Esophagus (tissue), 2 donors: ENCODE results near the gene CLCNKA. TPM values are rescaled to one million over a fixed set of nuclear protein-coding genes. Genes with fewer than 3 reads are reported as not detected.
A peak's percentile ranks its signal among the peaks of the same experiment; 100 is the strongest.
"Not testable (repeated sequence)": the region's sequence is repeated elsewhere in the genome, so short reads cannot be mapped to it uniquely, and the experiment has no call there.

Experiments used
- H3K27ac ChIP-seq, 2 donors: one replicate each; pipeline ENCODE4 v1.5.1; 2013; ENCODE audit warnings: low read depth in 2 of 2, mild to moderate bottlenecking in 2 of 2, inconsistent platforms in 1 of 2, low read length in 1 of 2, moderate library complexity in 1 of 2
- H3K27me3 ChIP-seq, 2 donors: one replicate each; pipeline ENCODE4 v1.6.1; 2013; ENCODE audit warnings: low read length in 2 of 2, control low read depth in 1 of 2, mild to moderate bottlenecking in 1 of 2; ENCODE audit not compliant: insufficient read depth in 2 of 2, control insufficient read depth in 1 of 2
- H3K36me3 ChIP-seq, 2 donors: one replicate each; pipeline ENCODE4 v1.6.1; 2013; ENCODE audit warnings: low read length in 1 of 2; ENCODE audit not compliant: control insufficient read depth in 2 of 2, insufficient read depth in 2 of 2
- H3K4me1 ChIP-seq, 2 donors: one replicate each; pipeline ENCODE4 v1.6.1; 2013; ENCODE audit warnings: low read length in 1 of 2; ENCODE audit not compliant: control insufficient read depth in 2 of 2, insufficient read depth in 2 of 2
- H3K4me3 ChIP-seq, 2 donors: one replicate each; pipeline ENCODE4 v1.5.1; 2013; ENCODE audit warnings: low read length in 2 of 2, mild to moderate bottlenecking in 2 of 2, low read depth in 1 of 2, moderate library complexity in 1 of 2
- H3K9me3 ChIP-seq, 2 donors: one replicate each; pipeline ENCODE4 v1.6.1; 2013; ENCODE audit warnings: mild to moderate bottlenecking in 2 of 2, low read depth in 1 of 2, low read length in 1 of 2, moderate library complexity in 1 of 2; ENCODE audit not compliant: control insufficient read depth in 2 of 2, insufficient read depth in 1 of 2
- WGBS, 2 donors: extraction: QIAGEN DNeasy Blood & Tissue Kit; methylation state at CpG; one replicate each; pipeline ENCODE4 v1.1.7; 2013; 5-methylcytosine and 5-hydroxymethylcytosine counted together
- polyA plus RNA-seq, 2 donors: library from polyadenylated mRNA; stranded (reverse); fragments of 200-250 nt; gene quantifications; one replicate each; pipeline ENCODE4 v1.2.3, GENCODE V29; 2013
- donor health status: healthy with polysubstance abuse.
- donor health status: Bipolar disorder and iron deficiency.

Gene CLCNKA
- polyA plus RNA-seq, 2 donors: 0.04 to 0.06 TPM

DNA sequence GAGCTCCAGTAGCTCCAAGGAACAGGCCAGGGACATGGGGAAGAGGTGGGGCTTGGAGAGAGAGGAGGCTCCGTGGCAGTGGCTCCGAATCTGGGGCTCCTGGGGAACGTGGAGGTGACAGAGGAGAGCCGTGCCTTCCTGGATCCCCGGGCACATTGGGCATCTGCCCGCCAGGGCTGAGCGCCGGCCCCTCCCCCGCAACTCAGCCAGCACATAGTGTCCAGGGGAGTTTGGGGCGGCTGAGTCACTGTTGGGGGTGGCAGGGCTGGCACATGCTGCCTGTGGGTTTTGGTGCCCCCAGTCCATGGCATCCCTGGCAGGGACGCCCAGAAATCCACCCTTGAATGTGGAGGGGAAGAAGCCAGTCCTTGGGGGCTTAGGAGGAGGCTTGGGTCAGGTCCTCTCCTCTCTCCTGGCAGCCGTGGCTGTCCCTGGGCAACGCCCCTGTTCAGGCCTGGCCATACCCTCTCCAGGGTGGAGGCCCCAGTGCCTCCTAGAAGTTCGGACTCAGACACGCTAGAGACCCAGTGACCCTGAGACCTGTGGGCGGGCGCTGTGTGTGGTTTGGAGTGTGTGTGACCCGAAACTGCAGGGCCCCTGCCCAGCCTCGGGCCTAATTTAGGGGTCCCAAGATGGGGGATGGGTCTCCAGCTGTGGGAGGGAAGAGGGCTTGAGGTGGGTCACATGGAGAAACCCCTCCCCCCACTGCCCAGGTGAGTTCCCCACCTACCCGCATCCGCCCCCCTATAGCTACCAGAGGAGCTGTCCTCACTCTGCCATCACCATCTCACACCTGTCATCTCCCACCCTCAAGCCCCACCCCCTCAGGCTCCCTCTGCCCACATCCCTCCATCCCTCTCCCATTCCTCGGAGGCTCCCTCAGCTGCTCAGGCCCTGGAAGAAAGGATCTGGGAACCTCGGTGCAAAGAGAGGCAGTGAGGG is 5.6 kb upstream of the CLCNKA start:
- Histone ChIP-seq H3K27ac (peak overlapping the region; percentile 77 to 81), H3K36me3 (no peaks in the 10 kb centered on the region), H3K27me3 (no peaks in the 10 kb centered on the region), H3K4me1 (peaks cover 3 to 14% of the 10 kb centered on the region in 2 donors), H3K9me3 (no peaks in the 10 kb centered on the region), H3K4me3 (no peak overlapping the region)
- 69% methylated on average over 20 to 23 of the region's 23 CpGs for WGBS, 2 donors

GRCh38 chr1:16017076-16017460 is 4.8 kb upstream of the CLCNKA start:
- peak overlapping the region; percentile 77 to 81 for H3K27ac ChIP-seq
- 79 to 88% methylated on average over 10 of the region's 10 CpGs for WGBS, 2 donors
- no peak overlapping the region for H3K4me3 ChIP-seq
- no peaks in the 10 kb centered on the region for H3K36me3 ChIP-seq
- H3K9me3 ChIP-seq: no peaks in the 10 kb centered on the region
- H3K4me1 ChIP-seq: peaks cover 3 to 14% of the 10 kb centered on the region in 2 donors
- H3K27me3 ChIP-seq: no peaks in the 10 kb centered on the region

GRCh38 chr1:16017461-16018303 is 4.2 kb upstream of the CLCNKA start, which contains the start of gene HSPB7:
TSS of gene HSPB7 (minus strand) at chr1:16018043. CDS start at chr1:16017963, 80 bp downstream.
- Histone ChIP-seq H3K9me3 (no peaks in the 10 kb centered on the region), H3K4me1 (peaks cover 0 to 8% of the 10 kb centered on the region in 2 donors), H3K27me3 (no peaks in the 10 kb centered on the region), H3K27ac (peak within 1 kb of the TSS; percentile 77 to 81), H3K4me3 (peak within 1 kb of the TSS; percentile 9 to 26), H3K36me3 (no peaks in the 10 kb centered on the region)
- WGBS, 2 donors: 27 to 44% methylated on average over 35 to 37 of the region's 37 CpGs

- Histone ChIP-seq H3K27me3 (no peaks in the 10 kb centered on the region), H3K4me3 (no peak overlapping the region), H3K36me3 (no peaks in the 10 kb centered on the region), H3K27ac (peak overlapping the region; percentile 77 to 81), H3K9me3 (no peaks in the 10 kb centered on the region), H3K4me1 (peaks cover 0 to 8% of the 10 kb centered on the region in 2 donors)
- WGBS, 2 donors: 56 to 65% methylated on average over 4 of the region's 4 CpGs
Measured at GRCh38 chr1:16018308-16018707, 3.5 kb upstream of the CLCNKA start.

- Histone ChIP-seq H3K4me3 (no peak overlapping the region), H3K27me3 (no peaks in the 10 kb centered on the region), H3K36me3 (no peaks in the 10 kb centered on the region), H3K9me3 (no peaks in the 10 kb centered on the region), H3K27ac (peak overlapping the region; percentile 77 to 81), H3K4me1 (peaks cover 0 to 8% of the 10 kb centered on the region in 2 donors)
- WGBS, 2 donors: 72 to 79% methylated on average over 22 to 23 of the region's 23 CpGs
Measured at GRCh38 chr1:16018749-16019643, 2.8 kb upstream of the CLCNKA start.

- H3K4me3 ChIP-seq: no peak overlapping the region
- no peaks in the 10 kb centered on the region for H3K27me3 ChIP-seq
- no peaks in the 10 kb centered on the region for H3K9me3 ChIP-seq
- peak overlapping the region; percentile 77 to 81 for H3K27ac ChIP-seq
- H3K36me3 ChIP-seq: no peaks in the 10 kb centered on the region
- WGBS, 2 donors: 55 to 71% methylated on average over 9 of the region's 9 CpGs
- peaks cover 0 to 5% of the 10 kb centered on the region in 2 donors for H3K4me1 ChIP-seq
Measured at GRCh38 chr1:16019644-16020277, 2.1 kb upstream of the CLCNKA start.

DNA sequence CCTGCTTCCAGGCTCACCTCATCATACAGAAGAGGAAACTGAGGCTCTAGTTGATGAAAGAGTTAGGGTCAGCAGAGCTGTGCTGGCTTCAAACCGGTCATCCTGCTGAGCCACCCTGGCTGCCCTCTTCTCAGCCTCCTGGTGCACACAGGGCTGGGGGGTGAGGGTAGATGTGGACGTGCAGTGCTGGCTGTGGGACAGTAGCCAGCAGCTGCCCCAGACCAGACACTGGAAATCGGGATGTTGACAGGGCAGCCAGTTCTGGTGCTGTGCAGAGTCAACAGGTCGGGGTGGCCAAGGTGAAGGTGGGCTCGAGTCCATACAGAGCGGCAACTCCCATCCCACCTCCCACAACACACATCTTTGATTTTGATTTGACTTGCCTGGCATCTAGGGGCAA is 1.5 kb upstream of the CLCNKA start:
- no peaks in the 10 kb centered on the region for H3K27me3 ChIP-seq
- H3K36me3 ChIP-seq: no peaks in the 10 kb centered on the region
- peaks cover 0 to 4% of the 10 kb centered on the region in 2 donors for H3K4me1 ChIP-seq
- no peaks in the 10 kb centered on the region for H3K9me3 ChIP-seq
- WGBS, 2 donors: 81 to 83% methylated on average over 6 of the region's 6 CpGs
- no peak overlapping the region for H3K4me3 ChIP-seq
- H3K27ac ChIP-seq: peak overlapping the region; percentile 77 to 81

DNA sequence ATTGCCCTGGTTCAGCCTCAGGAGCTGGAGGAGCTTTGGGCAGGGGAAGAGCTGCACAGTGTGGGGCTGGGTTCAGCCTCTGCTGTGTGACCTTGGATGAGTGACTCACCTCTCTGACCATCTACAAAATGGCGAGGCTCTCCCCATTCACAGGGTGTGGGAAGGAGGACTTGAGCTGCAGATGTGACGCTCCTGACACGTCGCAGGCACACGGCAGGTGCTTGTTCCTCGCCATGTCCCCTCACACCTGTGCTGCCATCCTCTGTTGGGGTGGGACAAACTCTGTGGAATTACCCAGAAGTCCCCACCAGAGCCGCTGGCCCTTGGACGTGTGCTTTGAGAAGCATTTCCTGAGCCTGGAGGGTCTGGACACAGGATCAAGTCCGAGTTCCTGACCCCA is 958 bp upstream of the CLCNKA start:
- H3K4me3 ChIP-seq, H3K4me1 ChIP-seq, H3K9me3 ChIP-seq, H3K27ac ChIP-seq, H3K27me3 ChIP-seq, H3K36me3 ChIP-seq: not testable (repeated sequence)
- WGBS, 2 donors: 85% methylated on average over 8 to 9 of the region's 9 CpGs
